ENCODE results near the gene VWA3B.

VWA3B gene

GRCh38 chr2:98155291-98155690 is 68.3 kb downstream of the VWA3B start:
- in situ Hi-C loops (cut with HindIII; ENCODE audit: low pct_ligation_motif_present, low sequenced_read_pairs), result no loop called here
- DNase-seq, result no peak
- H3K27ac ChIP-seq, result no peak overlapping the region

GRCh38 chr2:98155716-98156115 is 68.7 kb downstream of the VWA3B start:
- Histone ChIP-seq H3K36me3 (replicated peaks) (no peaks in the 10 kb centered on the region), H3K4me3 (ENCODE audit: low read depth, low read length) (no peak overlapping the region), H3K27ac (no peak overlapping the region), H3K27me3 (replicated peaks) (no peaks in the 10 kb centered on the region)
- DNase-seq, result no peak
- no peak for TF ChIP-seq CTCF (IDR thresholded peaks at IDR 0.05; ENCODE audit: low read depth, low read length, missing control alignments)
- in situ Hi-C loops (cut with HindIII; ENCODE audit: low pct_ligation_motif_present, low sequenced_read_pairs), result no loop called here

More at GRCh38 chr2:98155291-98155690, 68.3 kb downstream of the VWA3B start:
- Histone ChIP-seq H3K4me3 (ENCODE audit: low read depth, low read length) (no peak overlapping the region), H3K27me3 (replicated peaks) (no peaks in the 10 kb centered on the region), H3K36me3 (replicated peaks) (no peaks in the 10 kb centered on the region)
- TF ChIP-seq CTCF (IDR thresholded peaks at IDR 0.05; ENCODE audit: low read depth, low read length, missing control alignments), result no peak

- H3K4me3 ChIP-seq (ENCODE audit: low read depth, low read length), result no peak overlapping the region
- no peaks in the 10 kb centered on the region for H3K36me3 ChIP-seq (replicated peaks)
- DNase-seq, result no peak
- H3K27me3 ChIP-seq (replicated peaks), result no peaks in the 10 kb centered on the region
- no peak overlapping the region for H3K27ac ChIP-seq
- TF ChIP-seq CTCF (IDR thresholded peaks at IDR 0.05; ENCODE audit: low read depth, low read length, missing control alignments), result no peak
- in situ Hi-C loops (cut with HindIII; ENCODE audit: low pct_ligation_motif_present, low sequenced_read_pairs), result no loop called here
Measured at GRCh38 chr2:98156304-98156703, 69.3 kb downstream of the VWA3B start.

GRCh38 chr2:98157557-98157956 is 70.6 kb downstream of the VWA3B start:
- H3K36me3 ChIP-seq (replicated peaks), result no peaks in the 10 kb centered on the region
- peak; percentile 9 for TF ChIP-seq CTCF (IDR thresholded peaks at IDR 0.05; ENCODE audit: low read depth, low read length, missing control alignments)
- in situ Hi-C loops (cut with HindIII; ENCODE audit: low pct_ligation_motif_present, low sequenced_read_pairs), result no loop called here

GRCh38 chr2:98158305-98158704 is 71.3 kb downstream of the VWA3B start:
- DNase-seq, result no peak
- Histone ChIP-seq H3K27ac (no peak overlapping the region), H3K36me3 (replicated peaks) (no peaks in the 10 kb centered on the region), H3K27me3 (replicated peaks) (no peaks in the 10 kb centered on the region), H3K4me3 (ENCODE audit: low read depth, low read length) (no peak overlapping the region)
- in situ Hi-C loops (cut with HindIII; ENCODE audit: low pct_ligation_motif_present, low sequenced_read_pairs), result no loop called here
- no peak for TF ChIP-seq CTCF (IDR thresholded peaks at IDR 0.05; ENCODE audit: low read depth, low read length, missing control alignments)

More at GRCh38 chr2:98157557-98157956, 70.6 kb downstream of the VWA3B start:
- DNase-seq, result no peak
- Histone ChIP-seq H3K27ac (no peak overlapping the region), H3K4me3 (ENCODE audit: low read depth, low read length) (no peak overlapping the region), H3K27me3 (replicated peaks) (no peaks in the 10 kb centered on the region)

GRCh38 chr2:98160554-98160953 is 73.6 kb downstream of the VWA3B start:
- H3K27me3 ChIP-seq (replicated peaks), result no peaks in the 10 kb centered on the region
- in situ Hi-C loops (cut with HindIII; ENCODE audit: low pct_ligation_motif_present, low sequenced_read_pairs), result no loop called here

More at GRCh38 chr2:98160554-98160953, 73.6 kb downstream of the VWA3B start:
- Histone ChIP-seq H3K36me3 (replicated peaks) (no peaks in the 10 kb centered on the region), H3K4me3 (ENCODE audit: low read depth, low read length) (no peak overlapping the region), H3K27ac (no peak overlapping the region)
- no peak for TF ChIP-seq CTCF (IDR thresholded peaks at IDR 0.05; ENCODE audit: low read depth, low read length, missing control alignments)
- DNase-seq, result no peak

Data from brain microvascular endothelial cell (primary cell).